Gastrocnemius medialis (tissue), 4 donors: Measurements from ENCODE around the gene TRDMT1. TPM values are rescaled to one million over a fixed set of nuclear protein-coding genes. Genes with fewer than 3 reads are reported as not detected.

Source experiments
- ATAC-seq, 2 donors: fragments of 150-250 bp; one replicate each; pipeline ENCODE4 v1.9.1; 2016
- DNase-seq, 2 donors: peaks; one replicate each; pipeline ENCODE4 v3.0.0-alpha.2; 2019
- H3K27ac ChIP-seq, 4 donors: fragments of 200-600 bp; sonication (generic); 1 replicate in 1 of 4; 2 replicates in 3 of 4; pipeline ENCODE4 v1.5.1; 2016 to 2018; ENCODE audit warnings: mild to moderate bottlenecking in 2 of 4, moderate library complexity in 1 of 4
- H3K27me3 ChIP-seq, 3 donors: fragments of 200-600 bp; sonication (generic) in 2 of 3; 1 replicate in 1 of 3; 2 replicates in 2 of 3; pipeline versions ENCODE4 v1.5.1 to v1.6.0; 2016 to 2019; ENCODE audit warnings: mild to moderate bottlenecking in 1 of 3, moderate library complexity in 1 of 3
- H3K36me3 ChIP-seq, 2 donors: fragments of 200-600 bp; sonication (generic) in 1 of 2; one replicate each; pipeline ENCODE4 v1.5.1; 2017 to 2018
- H3K4me1 ChIP-seq, 2 donors: fragments of 200-600 bp; sonication (generic) in 1 of 2; one replicate each; pipeline ENCODE4 v1.5.1; 2016 to 2017; ENCODE audit warnings: mild to moderate bottlenecking in 2 of 2
- H3K4me3 ChIP-seq, 4 donors: fragments of 200-600 bp; sonication (generic) in 3 of 4; 1 replicate in 1 of 4; 2 replicates in 3 of 4; pipeline ENCODE4 v1.5.1; 2016 to 2019; ENCODE audit warnings: mild to moderate bottlenecking in 2 of 4
- H3K9me3 ChIP-seq, 3 donors: fragments of 200-600 bp; sonication (generic) in 2 of 3; 1 replicate in 1 of 3; 2 replicates in 2 of 3; pipeline ENCODE4 v1.5.1; 2016 to 2019
- POLR2A ChIP-seq, 2 donors: fragments of 450-650 bp; IDR thresholded peaks; one replicate each; pipeline ENCODE4 v1.6.1; 2017; ENCODE audit warnings: antibody characterized with exemption in 2 of 2, mild to moderate bottlenecking in 2 of 2, moderate library complexity in 2 of 2
- in situ Hi-C, 4 donors: fragments of 200-750 bp; cut with MboI; loops; one replicate each; pipeline versions ENCODE4 v1.15.0 to v1.8.0; 2017; ENCODE audit warnings: low sequenced_read_pairs in 4 of 4
- intact Hi-C: fragments of 100-400 bp; cut with DNase I; formaldehyde crosslinking; loops from one replicate; pipeline ENCODE4 v1.15.1; 2023; ENCODE audit warnings: low total_unique reads
- total RNA-seq, 4 donors: library from RNA; depleted of rRNA; stranded (reverse); fragments of >200 nt; gene quantifications; one replicate each; pipeline versions ENCODE4 v1.1.0 to v1.2.3, GENCODE V29; 2016
- TF ChIP-seq, protein P1 (sequence below), 5 experiments: fragments of 450-650 bp in 3 of 5; fragments of 200-600 bp in 2 of 5; sonication (generic) in 2 of 5; IDR thresholded peaks in 4 of 5; conservative IDR thresholded peaks in 1 of 5; 1 replicate in 4 of 5; 2 replicates in 1 of 5; pipeline ENCODE4 v1.5.1; 2016 to 2019; ENCODE audit warnings: antibody characterized with exemption in 5 of 5, mild to moderate bottlenecking in 3 of 5, moderate library complexity in 3 of 5

Gene TRDMT1
- total RNA-seq, 4 donors from 2014 or later = 0.85 to 4.7 (median 2.1) TPM

DNA sequence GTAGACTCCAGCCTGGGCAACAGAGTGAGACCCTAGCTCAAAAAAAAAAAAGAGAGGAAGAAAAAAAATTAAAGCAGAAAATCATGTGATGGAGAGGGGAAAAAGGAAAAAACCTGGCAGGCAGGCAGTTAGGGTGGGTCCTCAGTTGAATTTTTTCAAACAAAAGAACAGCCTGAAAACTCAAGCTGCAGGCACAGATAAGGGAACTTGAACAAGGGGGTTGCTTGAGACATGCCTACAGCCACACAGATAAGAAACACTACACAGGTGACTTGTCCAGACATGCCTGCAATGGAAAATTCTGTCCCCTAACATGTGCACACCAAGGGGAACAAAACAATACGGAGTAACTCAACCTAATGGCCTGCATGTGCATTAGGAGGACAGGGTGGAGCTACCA is 45.7 kb upstream of the TRDMT1 start:
- TF ChIP-seq, protein P1, sequence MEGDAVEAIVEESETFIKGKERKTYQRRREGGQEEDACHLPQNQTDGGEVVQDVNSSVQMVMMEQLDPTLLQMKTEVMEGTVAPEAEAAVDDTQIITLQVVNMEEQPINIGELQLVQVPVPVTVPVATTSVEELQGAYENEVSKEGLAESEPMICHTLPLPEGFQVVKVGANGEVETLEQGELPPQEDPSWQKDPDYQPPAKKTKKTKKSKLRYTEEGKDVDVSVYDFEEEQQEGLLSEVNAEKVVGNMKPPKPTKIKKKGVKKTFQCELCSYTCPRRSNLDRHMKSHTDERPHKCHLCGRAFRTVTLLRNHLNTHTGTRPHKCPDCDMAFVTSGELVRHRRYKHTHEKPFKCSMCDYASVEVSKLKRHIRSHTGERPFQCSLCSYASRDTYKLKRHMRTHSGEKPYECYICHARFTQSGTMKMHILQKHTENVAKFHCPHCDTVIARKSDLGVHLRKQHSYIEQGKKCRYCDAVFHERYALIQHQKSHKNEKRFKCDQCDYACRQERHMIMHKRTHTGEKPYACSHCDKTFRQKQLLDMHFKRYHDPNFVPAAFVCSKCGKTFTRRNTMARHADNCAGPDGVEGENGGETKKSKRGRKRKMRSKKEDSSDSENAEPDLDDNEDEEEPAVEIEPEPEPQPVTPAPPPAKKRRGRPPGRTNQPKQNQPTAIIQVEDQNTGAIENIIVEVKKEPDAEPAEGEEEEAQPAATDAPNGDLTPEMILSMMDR (IDR thresholded peaks at IDR 0.05 in 4 of 5, conservative IDR thresholded peaks at IDR 0.05 in 1 of 5) = no peak
- no peak for TF ChIP-seq POLR2A (IDR thresholded peaks at IDR 0.05)
- no peak overlapping the region for H3K4me3 ChIP-seq
- no peak for ATAC-seq

DNA sequence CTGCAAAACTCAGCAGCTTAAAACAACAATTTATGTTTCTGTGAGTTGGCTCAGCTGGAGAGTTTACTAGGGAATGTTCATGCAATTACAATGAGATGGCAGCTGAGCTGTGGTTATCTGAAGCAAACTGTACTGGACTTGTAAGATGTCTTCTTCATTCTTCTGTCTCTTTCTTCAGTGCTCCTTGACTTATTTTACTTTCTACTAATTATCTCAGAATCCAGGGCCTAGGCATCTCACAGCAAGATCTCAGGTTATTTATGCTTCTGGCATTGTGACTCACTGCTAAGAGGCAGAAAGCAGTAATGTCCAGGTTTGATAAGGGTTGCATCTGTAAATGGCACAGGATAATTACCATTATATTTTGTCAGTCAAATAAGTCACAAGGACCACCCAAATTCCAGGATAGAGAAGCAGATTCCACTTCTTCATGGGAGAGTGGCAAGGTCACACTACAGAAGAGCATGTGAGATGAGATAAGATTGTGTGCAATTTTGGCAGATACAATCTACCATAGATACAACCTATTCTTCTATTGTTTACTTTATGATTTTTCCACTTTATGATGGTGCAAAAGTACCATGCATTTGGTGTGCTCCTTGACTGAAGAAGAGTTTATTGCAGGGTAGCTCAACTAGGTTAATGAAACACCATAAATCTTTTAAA is 43.4 kb upstream of the TRDMT1 start:
- no peak overlapping the region for H3K27ac ChIP-seq
- H3K27me3 ChIP-seq = no peaks in the 10 kb centered on the region
- TF ChIP-seq, protein P1 (IDR thresholded peaks at IDR 0.05 in 4 of 5, conservative IDR thresholded peaks at IDR 0.05 in 1 of 5) = no peak
- TF ChIP-seq POLR2A (IDR thresholded peaks at IDR 0.05) = no peak
- in situ Hi-C loops = no loop called here
- no peak for ATAC-seq
- DNase-seq = no peak
- intact Hi-C loops = no loop called here
- H3K36me3 ChIP-seq = no peaks in the 10 kb centered on the region
- no peak overlapping the region for H3K4me3 ChIP-seq
- no peaks in the 10 kb centered on the region for H3K4me1 ChIP-seq
- no peaks in the 10 kb centered on the region for H3K9me3 ChIP-seq

More for the DNA sequence above, 45.7 kb upstream of the TRDMT1 start:
- no peaks in the 10 kb centered on the region for H3K36me3 ChIP-seq
- intact Hi-C loops (no loop called here), in situ Hi-C loops (no loop called here)
- H3K27me3 ChIP-seq = no peaks in the 10 kb centered on the region
- DNase-seq = no peak
- H3K4me1 ChIP-seq = no peaks in the 10 kb centered on the region
- no peaks in the 10 kb centered on the region for H3K9me3 ChIP-seq
- H3K27ac ChIP-seq = no peak overlapping the region

DNA sequence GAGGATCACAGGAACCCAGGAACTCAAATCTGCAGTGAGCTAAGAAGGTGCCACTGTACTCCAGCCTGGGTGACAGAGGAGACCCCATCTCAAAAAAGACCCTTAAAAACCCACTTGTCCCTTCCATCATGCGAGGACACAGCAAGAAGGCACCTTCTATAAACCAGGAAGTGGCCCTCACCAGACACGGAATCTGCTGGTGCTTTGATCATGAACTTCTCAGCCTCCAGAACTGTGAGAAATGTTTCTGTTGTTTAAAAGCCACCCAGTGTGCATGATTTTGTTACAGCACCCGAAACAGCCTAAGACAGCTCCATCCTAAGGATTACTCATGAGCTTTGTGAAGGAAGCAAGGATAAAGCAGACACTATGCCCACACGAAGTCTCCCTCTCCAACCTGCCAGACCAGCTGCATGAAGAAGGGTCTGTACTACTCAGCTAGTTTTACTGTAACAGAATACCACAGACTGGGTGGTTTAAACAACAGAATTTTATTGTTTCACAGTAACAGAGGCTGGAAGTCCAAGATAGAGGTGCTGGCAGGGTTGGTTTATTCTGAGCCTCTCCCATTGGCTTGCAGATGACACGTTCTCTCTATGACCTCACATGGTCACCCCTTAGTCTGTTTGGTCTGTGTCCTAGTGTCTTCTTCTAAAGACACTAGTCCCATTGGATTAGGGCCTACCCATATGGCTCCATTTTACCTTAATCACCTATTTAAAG is 40.3 kb upstream of the TRDMT1 start:
- no peaks in the 10 kb centered on the region for H3K9me3 ChIP-seq
- H3K27me3 ChIP-seq = no peaks in the 10 kb centered on the region
- H3K36me3 ChIP-seq = no peaks in the 10 kb centered on the region
- H3K27ac ChIP-seq = no peak overlapping the region
- in situ Hi-C loops (no loop called here), intact Hi-C loops (no loop called here)
- DNase-seq = no peak
- peaks cover 2 to 4% of the 10 kb centered on the region in 2 donors for H3K4me1 ChIP-seq
- ATAC-seq = no peak
- H3K4me3 ChIP-seq = no peak overlapping the region
- TF ChIP-seq, protein P1 (IDR thresholded peaks at IDR 0.05 in 4 of 5, conservative IDR thresholded peaks at IDR 0.05 in 1 of 5) = no peak
- no peak for TF ChIP-seq POLR2A (IDR thresholded peaks at IDR 0.05)

DNA sequence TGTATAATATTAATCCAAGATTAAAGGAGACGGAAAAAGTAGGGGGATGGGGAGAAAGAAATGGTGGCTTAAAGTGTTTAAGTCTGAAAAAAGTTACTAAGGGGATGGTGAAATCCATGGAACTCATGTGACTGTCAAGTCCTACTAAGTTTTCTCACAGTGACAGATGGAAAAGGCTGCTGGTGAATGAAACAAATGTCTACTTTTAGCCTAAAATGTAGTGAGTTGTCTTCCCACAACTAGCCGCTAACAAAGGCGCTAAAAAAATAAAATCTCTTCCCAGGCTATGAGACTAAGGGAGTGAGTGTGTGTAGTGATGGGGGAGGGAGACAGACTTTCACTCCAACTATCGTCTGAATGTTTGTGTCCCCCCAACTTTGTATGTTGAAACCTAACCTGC is 39.1 kb upstream of the TRDMT1 start:
- no peak for ATAC-seq
- H3K27ac ChIP-seq = no peak overlapping the region
- TF ChIP-seq, protein P1 (IDR thresholded peaks at IDR 0.05 in 4 of 5, conservative IDR thresholded peaks at IDR 0.05 in 1 of 5) = no peak
- TF ChIP-seq POLR2A (IDR thresholded peaks at IDR 0.05) = no peak

More for the DNA sequence above, 39.1 kb upstream of the TRDMT1 start:
- intact Hi-C loops (no loop called here), in situ Hi-C loops (no loop called here)
- no peaks in the 10 kb centered on the region for H3K36me3 ChIP-seq
- H3K9me3 ChIP-seq = no peaks in the 10 kb centered on the region
- no peak for DNase-seq
- H3K27me3 ChIP-seq = peaks cover 0 to under 1% (median 0%) of the 10 kb centered on the region in 3 donors
- H3K4me3 ChIP-seq = no peak overlapping the region
- peaks cover 13 to 15% of the 10 kb centered on the region in 2 donors for H3K4me1 ChIP-seq
